Chondrocyte (in vitro differentiated cells): ENCODE data around the gene ARL2BP. TPM values are rescaled to one million over a fixed set of nuclear protein-coding genes. Genes with fewer than 3 reads are reported as not detected.
A peak's percentile ranks its signal among the peaks of the same experiment; 100 is the strongest.

Source experiments
- DNase-seq: peaks from one replicate; pipeline ENCODE4 v3.0.0; 2021; ENCODE audit warnings: mixed read lengths, low spot score
- H3K27ac Mint-ChIP-seq: one replicate; pipeline ENCODE4 v1.8.0; 2021; ENCODE audit warnings: mild to moderate bottlenecking, moderate library complexity, mixed read lengths; ENCODE audit not compliant: unreplicated experiment
- H3K27me3 Mint-ChIP-seq: 2 replicates; pipeline ENCODE4 v1.8.0; 2021; ENCODE audit warnings: low read depth, mixed read lengths
- H3K36me3 Mint-ChIP-seq: 2 replicates; pipeline ENCODE4 v1.8.0; 2021; ENCODE audit warnings: low read depth, mixed read lengths
- H3K4me1 Mint-ChIP-seq: 2 replicates; pipeline ENCODE4 v1.8.0; 2021; ENCODE audit warnings: low read depth, mild to moderate bottlenecking, mixed read lengths
- H3K4me3 Mint-ChIP-seq: one replicate; pipeline ENCODE4 v1.8.0; 2021; ENCODE audit warnings: mild to moderate bottlenecking, moderate library complexity, mixed read lengths; ENCODE audit not compliant: unreplicated experiment
- H3K9me3 Mint-ChIP-seq: 2 replicates; pipeline ENCODE4 v1.8.0; 2021; ENCODE audit warnings: low read depth, mixed read lengths
- total RNA-seq: library from RNA; stranded (reverse); gene quantifications from 3 replicates; pipeline ENCODE4 v1.2.1, GENCODE V29; 2021
- TF ChIP-seq, protein P1 (sequence below): fragments of 200-600 bp; sonication (generic); IDR thresholded peaks from 2 replicates; pipeline ENCODE4 v1.5.0; 2021; ENCODE audit warnings: antibody characterized with exemption, mild to moderate bottlenecking, moderate library complexity

Gene ARL2BP
- total RNA-seq, 1 donor from 2014 or later = 69.5 TPM

DNA sequence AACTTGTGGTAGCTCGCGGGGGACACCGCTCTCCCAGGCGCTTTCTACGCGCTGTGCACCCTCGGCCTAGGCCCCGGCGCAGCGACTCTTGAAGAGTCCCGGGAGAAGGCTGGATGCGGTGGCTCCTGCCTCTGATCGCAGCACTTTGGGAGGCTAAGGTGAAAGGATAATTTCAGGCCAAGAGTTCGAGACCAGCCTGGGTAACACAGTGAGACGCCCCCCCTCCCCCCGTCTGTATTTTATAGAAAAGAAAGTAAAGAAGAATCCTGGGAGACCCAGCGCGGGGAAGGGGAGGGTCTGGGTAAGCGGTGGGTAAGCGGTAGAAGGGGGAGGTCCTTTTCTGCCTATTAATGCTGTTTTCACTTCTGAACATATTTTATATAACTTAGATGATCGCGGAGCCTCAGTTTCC lies 39.9 kb downstream of the ARL2BP start:
- peak overlapping the region; percentile 8 for H3K27ac Mint-ChIP-seq
- no peaks in the 10 kb centered on the region for H3K9me3 Mint-ChIP-seq
- DNase-seq = no peak
- peak overlapping the region; percentile 64 for H3K4me3 Mint-ChIP-seq
- H3K36me3 Mint-ChIP-seq = no peaks in the 10 kb centered on the region
- H3K4me1 Mint-ChIP-seq = peaks cover 4% of the 10 kb centered on the region
- H3K27me3 Mint-ChIP-seq = peaks cover 11% of the 10 kb centered on the region
- TF ChIP-seq, protein P1, sequence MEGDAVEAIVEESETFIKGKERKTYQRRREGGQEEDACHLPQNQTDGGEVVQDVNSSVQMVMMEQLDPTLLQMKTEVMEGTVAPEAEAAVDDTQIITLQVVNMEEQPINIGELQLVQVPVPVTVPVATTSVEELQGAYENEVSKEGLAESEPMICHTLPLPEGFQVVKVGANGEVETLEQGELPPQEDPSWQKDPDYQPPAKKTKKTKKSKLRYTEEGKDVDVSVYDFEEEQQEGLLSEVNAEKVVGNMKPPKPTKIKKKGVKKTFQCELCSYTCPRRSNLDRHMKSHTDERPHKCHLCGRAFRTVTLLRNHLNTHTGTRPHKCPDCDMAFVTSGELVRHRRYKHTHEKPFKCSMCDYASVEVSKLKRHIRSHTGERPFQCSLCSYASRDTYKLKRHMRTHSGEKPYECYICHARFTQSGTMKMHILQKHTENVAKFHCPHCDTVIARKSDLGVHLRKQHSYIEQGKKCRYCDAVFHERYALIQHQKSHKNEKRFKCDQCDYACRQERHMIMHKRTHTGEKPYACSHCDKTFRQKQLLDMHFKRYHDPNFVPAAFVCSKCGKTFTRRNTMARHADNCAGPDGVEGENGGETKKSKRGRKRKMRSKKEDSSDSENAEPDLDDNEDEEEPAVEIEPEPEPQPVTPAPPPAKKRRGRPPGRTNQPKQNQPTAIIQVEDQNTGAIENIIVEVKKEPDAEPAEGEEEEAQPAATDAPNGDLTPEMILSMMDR = no peak

DNA sequence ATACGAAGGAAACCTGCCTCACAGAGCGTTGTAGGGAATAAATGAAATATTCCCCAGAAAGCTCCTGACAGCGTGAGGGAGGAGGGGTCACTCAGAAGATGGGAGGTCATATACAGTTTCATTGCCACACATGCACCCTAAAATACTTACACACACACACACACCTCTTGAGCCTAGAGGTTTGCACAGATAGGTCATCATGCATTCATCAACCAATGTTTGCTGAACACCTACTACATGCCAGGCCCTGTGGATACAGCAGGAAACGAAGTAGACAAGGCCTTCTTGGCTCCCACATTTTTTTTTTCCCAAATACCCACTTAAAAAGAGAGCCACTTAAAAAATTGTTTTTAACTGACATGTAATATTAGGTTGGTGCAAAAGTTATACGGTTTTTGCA lies 40.3 kb downstream of the ARL2BP start:
- Mint-ChIP-seq H3K27ac (no peak overlapping the region), H3K4me3 (no peak overlapping the region), H3K4me1 (peaks cover 4% of the 10 kb centered on the region), H3K36me3 (no peaks in the 10 kb centered on the region), H3K9me3 (no peaks in the 10 kb centered on the region), H3K27me3 (peaks cover 11% of the 10 kb centered on the region)
- no peak for DNase-seq
- TF ChIP-seq, protein P1 = no peak

DNA sequence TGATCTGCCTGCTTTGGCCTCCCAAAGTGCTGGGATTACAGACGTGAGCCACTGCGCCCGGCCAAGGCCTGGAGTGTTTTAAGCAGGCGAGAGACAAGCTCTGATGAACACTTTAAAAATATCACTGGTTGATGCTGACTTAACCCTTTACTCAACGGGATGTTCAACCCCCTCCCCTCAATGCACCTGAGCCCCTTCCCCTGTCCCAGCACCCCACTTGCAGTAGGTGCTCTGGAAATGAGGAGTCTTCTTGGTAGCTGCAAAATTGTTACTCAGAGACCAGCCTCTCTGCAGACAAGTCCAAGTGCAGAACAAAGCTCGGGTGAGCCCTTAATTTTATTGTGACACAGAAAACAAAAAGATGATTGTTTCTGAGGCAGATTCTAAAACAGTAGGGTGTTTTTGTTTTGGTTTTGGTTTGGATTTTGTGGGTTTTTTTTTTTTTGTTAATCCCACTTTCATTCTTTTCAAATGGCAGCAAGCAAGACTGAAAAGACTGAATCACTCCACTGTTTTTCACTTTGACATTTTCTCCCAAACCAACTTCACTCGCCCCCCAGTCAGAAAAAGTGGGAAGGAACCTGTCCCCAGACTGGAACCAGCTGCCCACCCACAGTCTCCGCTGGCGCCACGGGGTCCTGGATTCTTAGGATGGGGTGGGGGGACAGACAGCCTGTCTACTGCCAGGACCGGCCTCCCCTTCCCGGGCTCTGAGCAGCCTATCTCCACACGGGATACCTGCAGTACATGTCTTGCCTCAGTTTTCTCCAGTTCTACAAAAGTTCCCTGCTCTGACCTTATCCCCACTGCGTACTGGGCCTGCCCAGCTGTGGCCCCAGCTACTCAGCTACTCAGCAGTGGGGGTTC lies 44.6 kb downstream of the ARL2BP start:
- Mint-ChIP-seq H3K4me1 (peaks cover 2% of the 10 kb centered on the region), H3K9me3 (no peaks in the 10 kb centered on the region)
- TF ChIP-seq, protein P1 = no peak

DNA sequence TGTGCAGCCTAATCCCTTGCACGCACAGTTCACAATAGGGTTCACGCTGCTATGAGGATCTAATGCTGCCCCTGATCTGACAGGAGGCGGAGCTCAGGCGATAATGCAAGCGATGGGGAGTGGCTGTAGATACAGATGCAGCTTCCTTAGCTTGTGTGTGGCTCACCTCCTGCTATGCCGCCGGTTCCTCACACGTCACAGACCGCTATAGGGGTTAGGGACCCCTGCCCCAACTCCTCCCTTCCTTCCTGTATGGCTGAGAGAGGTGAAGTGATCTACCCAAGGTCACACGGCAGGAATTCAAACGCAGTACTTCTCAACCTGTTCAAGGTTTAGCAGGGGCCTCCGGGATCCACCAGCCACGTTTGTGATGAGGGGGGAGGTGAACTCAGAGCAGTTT lies 52.8 kb downstream of the ARL2BP start:
- Mint-ChIP-seq H3K4me1 (no peaks in the 10 kb centered on the region), H3K36me3 (no peaks in the 10 kb centered on the region), H3K9me3 (no peaks in the 10 kb centered on the region), H3K27ac (no peak overlapping the region), H3K4me3 (no peak overlapping the region), H3K27me3 (no peaks in the 10 kb centered on the region)
- DNase-seq = no peak
- TF ChIP-seq, protein P1 = no peak

More for the DNA sequence above, 44.6 kb downstream of the ARL2BP start:
- no peak for DNase-seq
- Mint-ChIP-seq H3K27ac (no peak overlapping the region), H3K36me3 (no peaks in the 10 kb centered on the region), H3K27me3 (no peaks in the 10 kb centered on the region), H3K4me3 (no peak overlapping the region)

DNA sequence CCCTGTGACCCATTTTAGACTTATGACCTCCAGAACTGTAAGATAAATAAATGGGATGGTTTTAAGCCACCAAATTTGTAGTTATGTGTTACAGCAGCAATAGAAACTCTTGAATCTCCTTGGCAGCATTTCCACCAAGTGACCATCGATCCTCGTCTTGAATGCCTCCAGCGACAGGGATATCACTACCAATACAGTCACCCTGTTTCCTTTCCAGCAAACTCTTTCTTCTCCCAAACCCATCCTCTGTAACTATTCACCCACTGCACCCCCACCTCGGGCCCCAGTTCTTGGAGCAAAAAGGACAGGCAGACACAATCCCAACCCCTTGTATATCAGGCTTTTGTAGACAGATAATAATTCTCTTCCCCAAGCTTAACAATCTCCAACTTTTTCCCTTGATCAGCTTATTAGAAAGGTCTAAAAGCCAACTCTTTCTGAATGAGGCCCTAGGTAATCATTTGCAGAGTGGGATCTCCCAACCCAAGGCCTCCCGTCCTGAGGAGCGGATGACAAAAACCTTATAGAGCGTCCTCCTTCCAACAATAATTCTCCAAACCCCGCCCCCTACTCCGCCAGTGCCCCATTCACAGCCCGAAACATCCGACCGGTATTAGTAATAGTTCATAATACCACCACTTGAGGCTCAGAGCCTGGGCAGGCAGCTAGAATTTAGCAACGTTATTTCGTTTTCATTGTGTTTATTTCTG lies 54.1 kb downstream of the ARL2BP start:
- peaks cover 4% of the 10 kb centered on the region for H3K4me1 Mint-ChIP-seq
- no peaks in the 10 kb centered on the region for H3K36me3 Mint-ChIP-seq
- H3K27ac Mint-ChIP-seq = no peak overlapping the region
- no peak overlapping the region for H3K4me3 Mint-ChIP-seq
- no peaks in the 10 kb centered on the region for H3K9me3 Mint-ChIP-seq
- DNase-seq = no peak
- TF ChIP-seq, protein P1 = no peak
- H3K27me3 Mint-ChIP-seq = no peaks in the 10 kb centered on the region
